Mammary epithelial cell (primary cell): ENCODE measurements around the gene CNOT3.

Source experiments
- CTCF ChIP-seq, 2 donors: IDR thresholded peaks in 1 of 2; conservative IDR thresholded peaks in 1 of 2; 2 replicates each; pipeline ENCODE4 v1.5.1; 2011 to 2012; ENCODE audit warnings: inconsistent platforms in 2 of 2, low read length in 2 of 2, mild to moderate bottlenecking in 2 of 2, control low read depth in 1 of 2, low read depth in 1 of 2; ENCODE audit not compliant: insufficient read depth in 1 of 2; ENCODE audit errors: extremely low read depth in 1 of 2
- EZH2 ChIP-seq: IDR thresholded peaks from 2 replicates; pipeline ENCODE4 v1.6.1; 2012; ENCODE audit warnings: low read length, inconsistent platforms, borderline replicate concordance

DNA sequence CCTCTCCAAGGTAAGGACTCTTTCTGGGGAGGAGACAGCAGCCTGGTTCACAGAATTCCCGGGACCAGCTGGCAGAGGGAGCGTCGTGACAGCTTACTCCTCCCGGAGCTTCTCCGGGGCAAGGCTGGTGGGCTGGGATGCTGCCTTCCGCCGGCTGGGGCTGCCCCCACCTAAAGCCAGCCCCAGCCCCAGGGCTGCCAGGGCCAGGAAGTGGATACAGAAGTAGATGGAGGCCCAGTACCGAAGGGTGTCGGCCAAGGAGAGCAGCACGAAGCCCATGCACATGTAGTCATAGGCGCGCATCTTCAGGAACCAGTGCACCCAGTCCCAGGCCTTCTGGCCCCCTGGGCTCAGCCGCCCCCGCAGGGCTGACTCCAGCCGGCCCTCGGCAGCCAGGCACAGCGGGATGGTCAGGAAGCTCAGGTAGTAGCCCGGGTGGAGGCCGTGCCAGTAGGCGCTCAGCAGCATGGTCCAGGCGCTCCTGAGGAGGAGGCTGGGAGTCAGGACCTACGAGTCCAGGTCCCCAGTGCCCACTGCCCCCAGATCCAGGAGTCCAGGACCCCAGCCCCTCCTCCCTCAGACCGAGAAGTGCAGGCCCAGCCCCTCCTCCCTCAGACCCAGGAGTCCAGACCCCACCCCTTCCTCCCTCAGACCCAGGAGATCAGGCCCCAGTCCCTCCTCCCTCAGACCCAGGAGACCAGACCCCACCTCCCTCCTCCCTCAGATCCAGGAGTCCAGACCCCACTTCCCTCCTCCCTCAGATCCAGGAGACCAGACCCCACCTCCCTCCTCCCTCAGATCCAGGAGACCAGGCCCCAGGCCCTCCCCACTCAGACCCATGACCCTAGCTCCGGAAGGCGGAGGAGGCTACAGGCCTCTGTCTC, 36.6 kb downstream of the CNOT3 start:
- TF ChIP-seq CTCF (conservative IDR thresholded peaks at IDR 0.05 in 1 of 2, IDR thresholded peaks at IDR 0.05 in 1 of 2; ENCODE audit: extremely low read depth in 1 of 2, insufficient read depth in 1 of 2, low read depth in 1 of 2, low read length in 2 of 2) (no peak), EZH2 (no peak)
